HCT116 (cell line): ENCODE results near the gene CDC42BPA.

ENCODE experiments used
- CEBPB ChIP-seq: IDR thresholded peaks from 2 replicates; pipeline ENCODE4 v1.6.1; 2012; ENCODE audit warnings: low read depth
- CTCF ChIP-seq, 3 experiments: fragments of 200-600 bp in 1 of 3; sonication (generic) in 1 of 3; IDR thresholded peaks in 2 of 3; conservative IDR thresholded peaks in 1 of 3; 2 replicates each; pipeline ENCODE4 v1.5.1; 2012 to 2017; ENCODE audit warnings: low read depth in 2 of 3, low read length in 2 of 3, antibody characterized with exemption in 1 of 3, borderline replicate concordance in 1 of 3, control low read depth in 1 of 3, mild to moderate bottlenecking in 1 of 3, mixed read lengths in 1 of 3, mixed run types in 1 of 3, moderate library complexity in 1 of 3; ENCODE audit not compliant: insufficient read depth in 1 of 3
- EGR1 ChIP-seq: IDR thresholded peaks from 2 replicates; pipeline ENCODE4 v1.6.1; 2012; ENCODE audit warnings: low read depth
- EZH2 ChIP-seq: fragments of 200-600 bp; sonication (generic); IDR thresholded peaks from 2 replicates; pipeline ENCODE4 v1.6.1; 2017; ENCODE audit warnings: antibody characterized with exemption, mixed run types
- MAX ChIP-seq: IDR thresholded peaks from 2 replicates; pipeline ENCODE4 v1.6.1; 2012
- POLR2A ChIP-seq: IDR thresholded peaks from 2 replicates; pipeline ENCODE4 v1.7.0; 2011; ENCODE audit warnings: borderline replicate concordance; ENCODE audit not compliant: insufficient read depth, insufficient read length; ENCODE audit errors: extremely low read depth
- POLR2AphosphoS5 ChIP-seq: IDR thresholded peaks from 2 replicates; pipeline ENCODE4 v1.6.1; 2011; ENCODE audit warnings: mild to moderate bottlenecking, low read depth, low read length, moderate library complexity
- REST ChIP-seq: IDR thresholded peaks from 2 replicates; pipeline ENCODE4 v1.6.1; 2012; ENCODE audit warnings: low read depth
- YY1 ChIP-seq: IDR thresholded peaks from 2 replicates; pipeline ENCODE4 v1.6.1; 2011; ENCODE audit warnings: low read length, low read depth, moderate library complexity, mild to moderate bottlenecking; ENCODE audit not compliant: insufficient replicate concordance; ENCODE audit errors: extremely low read depth
- ZFX ChIP-seq: fragments of 450-650 bp; IDR thresholded peaks from 2 replicates; pipeline ENCODE4 v1.6.1; 2017

DNA sequence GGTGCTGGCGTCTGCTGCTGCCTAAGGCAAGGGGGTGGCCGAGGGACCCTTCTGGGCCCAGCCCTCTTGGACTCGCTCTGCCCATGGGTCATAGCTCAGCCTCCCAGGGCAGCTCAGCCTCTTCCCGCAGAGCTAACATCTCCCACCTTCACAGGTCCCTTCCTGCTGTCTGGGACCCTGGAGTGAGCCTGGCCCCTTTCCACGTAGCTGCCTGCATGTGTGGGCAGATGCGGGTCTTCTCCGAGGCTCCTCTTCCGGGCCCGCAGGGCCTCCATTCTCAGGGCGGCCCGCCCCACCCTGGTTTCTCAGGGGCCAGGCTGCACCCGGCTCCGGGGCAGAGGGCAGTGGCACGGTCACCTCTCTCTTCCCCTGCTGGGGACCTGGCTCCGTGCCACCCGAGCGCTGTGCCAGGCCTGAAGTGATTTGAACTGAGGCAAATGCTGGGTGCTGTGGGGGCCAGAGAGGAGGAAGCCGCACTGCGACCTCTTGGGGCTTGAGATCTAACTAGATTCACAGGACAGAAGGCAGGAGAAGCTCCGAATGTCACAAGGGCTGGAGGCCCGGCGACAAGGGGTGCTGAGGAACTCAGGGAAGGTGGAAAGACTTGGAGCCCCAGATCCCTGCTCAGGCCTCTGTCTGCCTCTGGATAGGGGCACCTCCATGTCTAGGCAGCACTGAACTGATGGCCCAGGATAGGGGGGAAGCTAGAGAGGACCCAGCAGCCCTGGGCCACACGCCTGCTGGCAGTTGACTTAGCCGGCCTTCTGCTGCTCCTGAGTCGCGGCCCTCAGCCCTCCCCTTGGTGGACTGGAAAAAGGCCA lies 337.5 kb downstream of the CDC42BPA start:
- TF ChIP-seq CTCF (IDR thresholded peaks at IDR 0.05 in 2 of 3, conservative IDR thresholded peaks at IDR 0.05 in 1 of 3; ENCODE audit: borderline replicate concordance in 1 of 3, insufficient read depth in 1 of 3, low read depth in 2 of 3, low read length in 2 of 3) (no peak), EGR1 (no peak), POLR2AphosphoS5 (no peak), POLR2A (no peak), CEBPB (no peak), REST (no peak), EZH2 (no peak), YY1 (no peak), ZFX (no peak), MAX (no peak)
